HG03520 (cell line): ENCODE data around the gene ST13.
"Not testable (repeated sequence)": the region's sequence is repeated elsewhere in the genome, so short reads cannot be mapped to it uniquely, and the experiment has no call there.

Source experiments
- ATAC-seq: cut with Tn5 transposase; IDR thresholded peaks from one replicate; pipeline ENCODE4 v1.9.1; 2021; ENCODE audit warnings: mild to moderate bottlenecking, moderate library complexity; ENCODE audit not compliant: unreplicated experiment

Gene ST13

GRCh38 chr22:40844951-40845350 is 11.5 kb downstream of the ST13 start:
- ATAC-seq = no peak

- no peak for ATAC-seq
Observed at GRCh38 chr22:40838486-40838885, 18.0 kb downstream of the ST13 start.

DNA sequence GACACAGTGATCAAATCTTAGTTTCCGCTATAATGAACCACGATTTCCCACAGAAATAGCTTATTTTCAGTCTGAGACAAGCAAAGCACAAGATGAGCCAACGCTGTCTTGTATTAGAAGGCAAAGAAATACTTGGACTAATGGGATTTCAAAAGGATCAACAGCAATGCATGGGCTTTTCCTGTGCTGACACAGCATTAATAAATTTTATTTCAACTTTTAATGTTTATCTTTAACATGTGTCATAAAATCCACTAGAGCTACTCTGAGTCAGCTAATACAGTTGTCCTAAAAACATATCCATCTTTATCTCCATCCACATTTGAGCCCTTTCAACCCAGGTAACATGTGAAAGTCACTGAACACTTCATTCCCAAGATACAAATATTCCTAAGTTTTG is 21.8 kb downstream of the ST13 start:
- ATAC-seq = no peak

GRCh38 chr22:40829131-40829530 is 27.3 kb downstream of the ST13 start:
- ATAC-seq = no peak

- no peak for ATAC-seq
Observed at GRCh38 chr22:40826984-40827741, 29.3 kb downstream of the ST13 start.

GRCh38 chr22:40826292-40826691 is 30.1 kb downstream of the ST13 start:
- not testable (repeated sequence) for ATAC-seq

GRCh38 chr22:40823426-40823825 is 33.0 kb downstream of the ST13 start:
- no peak for ATAC-seq

DNA sequence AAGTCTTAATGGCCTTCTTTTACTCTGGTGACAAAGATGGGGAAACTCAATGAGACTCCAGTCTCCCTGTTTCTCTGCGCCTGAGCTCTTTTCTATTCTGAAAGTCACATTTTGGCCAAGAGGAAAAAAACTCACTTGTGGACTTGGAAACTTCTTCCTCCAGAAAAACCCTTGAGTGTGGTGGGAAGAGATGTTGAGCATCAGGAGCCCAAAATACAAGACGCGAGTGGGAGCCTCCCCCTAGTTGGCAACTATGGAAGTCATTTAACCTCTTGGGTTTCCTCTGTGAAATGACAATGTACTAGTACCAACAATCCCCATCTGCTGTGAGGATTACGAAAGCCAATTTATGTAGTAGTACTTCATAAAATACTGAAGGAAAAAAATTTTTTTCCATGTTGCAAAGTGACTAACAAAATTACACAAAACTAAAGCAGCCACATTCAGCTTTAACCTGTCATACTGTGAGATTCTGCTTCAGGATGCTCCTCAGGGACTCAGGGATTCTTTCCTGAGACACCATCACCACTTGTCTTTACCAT is 36.8 kb downstream of the ST13 start:
- ATAC-seq = no peak

DNA sequence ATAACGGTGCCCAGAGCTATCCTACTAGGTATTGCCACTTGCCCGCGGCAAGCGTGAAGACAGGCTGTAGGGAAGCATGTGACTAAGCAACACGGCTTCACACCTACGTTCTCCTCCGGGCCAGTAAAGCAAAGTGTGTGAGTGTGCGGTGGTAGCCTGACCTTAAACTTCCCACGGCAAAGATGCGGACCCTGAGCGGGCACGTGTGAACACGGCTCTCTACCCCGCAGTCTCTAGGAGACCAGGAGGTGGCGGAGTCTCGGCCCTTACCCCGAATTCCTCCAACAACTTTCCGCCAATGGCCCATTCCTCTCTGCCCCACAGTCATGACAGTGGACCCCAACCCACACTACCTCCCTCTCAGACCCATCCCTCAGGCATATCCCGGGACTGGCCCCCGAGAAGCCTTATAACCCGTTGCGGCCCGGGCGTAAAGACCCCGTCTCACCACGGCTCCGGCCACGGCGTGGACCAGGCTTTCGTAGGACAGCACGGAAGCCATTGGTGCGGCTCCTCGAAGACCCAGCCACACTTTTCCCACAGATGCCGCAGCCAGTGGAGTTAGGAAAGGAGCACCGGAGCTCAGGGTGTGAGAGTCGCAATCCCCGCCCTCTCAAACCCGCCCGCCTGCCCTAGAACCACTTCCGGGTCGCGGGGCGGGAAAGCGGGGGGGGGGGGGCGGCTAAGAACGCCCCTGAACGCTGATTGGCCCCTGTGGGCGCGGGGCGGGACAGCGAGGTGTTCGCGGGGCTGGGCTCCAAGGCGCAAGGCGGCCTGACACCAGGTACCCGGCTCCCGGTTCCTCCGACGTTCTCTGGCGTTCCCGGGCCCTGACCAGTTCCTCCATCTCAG is 37.5 kb downstream of the ST13 start, which contains the start of gene SLC25A17:
TSS of gene SLC25A17 (minus strand) at position 600 of the 852 bp plus-strand sequence. CDS start at position 502, 98 bp downstream.
- ATAC-seq = peak; percentile 45

DNA sequence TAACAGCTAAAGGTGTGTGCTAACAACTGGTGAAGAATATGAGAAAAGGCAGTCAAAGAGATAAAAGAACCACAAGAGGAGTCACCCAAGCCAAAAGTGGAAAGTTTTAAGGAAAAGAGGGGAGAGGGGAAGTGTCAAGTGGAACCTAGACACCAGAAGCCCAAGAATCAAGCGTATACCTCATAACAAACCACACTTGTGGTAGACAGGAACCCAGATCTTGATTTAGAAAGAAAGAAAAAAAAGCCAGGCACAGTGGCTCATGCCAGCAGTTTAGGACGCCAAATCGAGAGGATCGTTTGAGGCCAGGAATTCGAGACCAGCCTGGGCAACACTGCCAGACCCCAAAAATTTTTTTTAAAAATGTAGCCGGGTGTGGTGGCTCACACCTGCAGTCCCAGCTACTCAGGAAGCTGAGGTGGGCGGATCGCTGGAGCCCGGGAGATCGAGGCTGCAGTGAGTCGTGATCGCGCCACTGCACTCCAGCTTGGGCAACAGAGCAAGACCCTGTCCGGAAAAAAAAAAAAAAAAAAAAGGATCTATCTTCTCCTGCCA is 38.2 kb downstream of the ST13 start:
- ATAC-seq = no peak

- no peak for ATAC-seq
Observed at GRCh38 chr22:40817737-40818136, 38.7 kb downstream of the ST13 start.

DNA sequence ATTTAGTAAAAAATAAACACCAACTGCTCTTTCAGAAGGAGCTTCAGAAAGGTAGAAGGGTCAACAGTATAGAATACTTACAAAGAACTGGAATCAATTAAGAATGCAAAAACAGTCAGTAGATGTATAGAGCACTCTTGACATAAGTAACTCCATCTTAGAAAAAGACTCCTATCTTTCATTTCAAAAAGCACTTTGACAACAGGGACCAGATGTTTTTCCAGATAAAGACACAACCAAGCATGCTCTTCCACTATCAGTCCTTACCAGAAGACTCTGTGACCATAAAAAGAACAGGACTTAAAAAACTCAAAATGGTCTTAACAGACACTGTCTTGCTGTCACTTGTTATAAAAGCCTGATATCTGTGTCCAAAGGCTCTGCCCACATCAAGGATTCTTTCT is 42.5 kb downstream of the ST13 start:
- ATAC-seq = no peak

DNA sequence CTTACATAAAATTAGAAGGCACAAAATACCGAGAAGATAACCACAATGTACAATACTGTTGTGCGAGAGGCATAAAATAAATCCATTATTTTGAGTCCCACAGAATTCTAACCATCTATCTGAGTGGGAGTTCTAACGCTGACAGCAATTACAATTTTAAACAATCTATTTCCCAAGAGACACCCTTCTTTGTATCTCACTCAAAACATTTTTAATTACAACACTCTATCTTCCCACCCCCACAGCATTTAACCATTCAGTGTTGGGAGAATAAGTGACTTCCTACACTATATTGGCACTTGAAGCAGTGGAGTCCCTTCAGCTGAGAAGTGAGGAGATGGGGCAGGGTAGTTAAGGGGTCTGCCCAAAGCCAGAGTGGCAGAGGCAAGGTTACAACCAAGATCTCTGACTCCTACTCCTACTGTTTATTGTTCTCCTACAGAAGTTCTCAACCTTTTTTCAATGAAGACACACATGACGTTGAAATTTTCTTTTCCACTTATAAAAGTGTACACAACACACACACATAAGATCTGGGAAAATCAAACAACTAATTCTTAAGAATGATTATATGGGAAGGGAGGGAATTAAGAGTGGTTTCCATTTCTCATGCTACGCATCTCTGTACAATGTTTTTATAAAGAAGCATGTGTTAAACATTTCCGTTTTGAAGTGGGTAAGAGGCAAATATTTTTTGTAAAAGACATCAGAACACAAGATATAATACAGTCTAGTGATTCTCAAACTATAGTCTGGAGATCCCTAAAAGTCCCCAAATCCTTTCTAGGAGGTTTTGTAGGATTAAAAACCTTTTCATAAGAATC is 48.2 kb downstream of the ST13 start:
- no peak for ATAC-seq

DNA sequence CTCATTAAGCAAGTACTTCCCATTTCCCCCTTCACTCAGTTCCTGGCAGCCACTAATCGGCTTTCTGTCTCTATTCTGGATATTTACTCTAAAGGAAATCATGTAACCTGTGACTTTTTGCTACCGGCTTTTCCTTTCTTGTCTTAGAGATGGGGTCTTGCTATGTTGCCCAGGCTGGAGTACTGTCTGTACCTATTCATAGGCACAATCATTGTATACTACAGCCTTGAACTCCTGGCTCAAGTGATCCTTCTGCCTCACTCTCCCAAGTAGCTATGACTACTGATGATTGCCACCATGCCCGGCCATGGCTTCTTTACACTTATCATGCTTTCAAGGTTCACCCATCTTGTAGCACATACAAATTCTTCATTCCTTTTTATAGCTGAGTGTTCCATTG is 49.7 kb downstream of the ST13 start:
- ATAC-seq = no peak

DNA sequence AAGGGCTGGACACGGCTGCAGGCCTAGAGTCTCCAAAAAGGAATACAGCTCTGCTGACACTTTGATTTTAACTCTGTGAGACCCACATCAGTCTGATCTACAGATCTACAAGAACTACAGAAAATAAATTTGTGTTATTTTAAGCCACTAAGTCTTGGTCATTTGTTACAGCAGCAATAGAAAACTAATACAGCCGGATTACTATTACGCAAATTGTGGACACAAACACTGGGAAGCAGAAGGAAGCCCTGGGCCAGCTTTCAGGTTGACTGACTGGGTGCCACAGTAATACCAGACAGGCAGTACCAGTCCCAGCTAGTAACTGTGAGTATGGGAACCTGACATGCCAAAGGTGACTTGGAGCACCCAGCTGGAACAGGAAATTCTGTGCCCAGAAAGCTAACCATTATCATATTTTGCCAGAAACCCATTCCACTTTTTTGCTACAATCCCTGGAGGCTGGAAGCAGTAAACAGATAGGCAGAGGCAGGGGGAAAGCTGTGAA is 50.7 kb downstream of the ST13 start:
- ATAC-seq = no peak

DNA sequence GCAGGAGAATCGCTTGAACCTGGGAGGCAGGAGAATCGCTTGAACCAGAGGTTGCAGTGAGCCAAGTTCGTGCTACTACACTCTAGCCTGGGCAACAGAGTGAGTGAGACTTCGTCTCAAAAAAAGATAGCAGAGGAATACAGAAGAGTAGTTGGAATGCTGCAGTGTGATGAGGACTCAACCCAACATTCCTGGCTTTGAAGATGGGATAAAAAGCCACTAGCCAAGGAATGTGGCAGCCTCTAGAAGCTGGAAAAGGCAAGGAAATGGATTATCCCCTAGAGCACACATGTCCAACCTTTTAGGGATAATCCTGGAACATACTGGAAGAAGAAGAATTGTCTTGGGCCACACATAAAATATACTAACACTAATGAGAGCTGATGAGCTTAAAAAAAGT is 51.2 kb downstream of the ST13 start:
- ATAC-seq = no peak

GRCh38 chr22:40803321-40803720 is 53.1 kb downstream of the ST13 start:
- ATAC-seq = no peak

DNA sequence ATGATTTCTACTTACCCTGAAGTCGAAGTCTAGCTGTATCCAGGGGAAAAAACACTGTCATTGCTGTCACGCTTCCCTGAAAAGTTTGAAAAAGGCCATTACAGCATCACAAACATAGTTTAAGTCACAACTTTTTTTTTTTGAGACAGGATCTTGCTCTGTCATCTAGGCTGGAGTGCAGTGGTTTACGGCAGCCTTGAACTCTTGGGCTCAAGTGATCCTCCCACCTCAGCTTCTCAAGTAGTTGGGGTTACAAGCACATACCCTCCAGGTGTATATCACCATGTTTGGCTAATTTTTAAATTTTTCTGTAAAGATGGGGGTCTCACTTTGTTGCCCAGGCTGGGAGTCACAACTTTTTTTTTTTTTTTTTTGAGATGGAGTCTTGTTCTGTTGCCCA is 57.4 kb downstream of the ST13 start:
- no peak for ATAC-seq

DNA sequence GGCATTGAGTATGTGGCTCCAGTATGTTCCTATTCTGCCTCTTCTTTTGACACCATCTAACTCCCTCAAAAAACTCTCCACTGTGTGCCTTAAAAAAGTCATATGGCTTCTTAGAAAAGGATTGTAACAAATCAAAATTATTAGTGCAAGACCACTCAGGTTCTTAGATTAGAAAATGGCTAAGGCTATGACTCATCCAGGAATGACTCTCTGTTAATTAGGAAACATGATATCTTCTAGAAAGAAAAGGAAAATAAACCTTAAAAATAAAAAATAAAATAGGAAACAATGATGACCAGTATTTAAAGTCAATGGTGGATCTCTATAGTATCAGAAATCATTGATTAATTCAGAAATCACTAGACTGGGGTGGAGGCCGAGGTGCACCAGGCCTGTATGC is 59.0 kb downstream of the ST13 start:
- ATAC-seq = no peak

DNA sequence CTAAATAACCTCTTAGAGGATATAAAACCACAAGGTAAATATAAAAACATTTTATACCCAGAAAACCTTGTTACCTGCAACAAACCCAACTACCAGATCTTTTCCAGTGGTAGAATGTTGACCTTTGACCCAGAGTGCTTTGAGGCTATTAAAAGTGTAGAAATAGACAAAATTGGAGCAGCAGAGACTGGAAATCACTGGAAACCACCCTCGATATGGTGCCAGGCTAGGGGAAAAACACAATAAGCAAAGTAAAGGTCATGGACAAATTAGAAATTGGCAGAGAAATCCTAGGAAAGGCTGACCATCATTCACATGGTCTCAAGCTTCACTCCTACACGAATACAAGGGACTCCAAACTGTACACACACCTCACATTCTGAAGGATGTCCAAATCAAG is 64.0 kb downstream of the ST13 start:
- ATAC-seq = no peak
